Superior temporal gyrus (tissue), 1 donor: Measurements from ENCODE around the gene CNPY4.

Source experiments
- DNase-seq: peaks from one replicate; pipeline ENCODE4 v3.0.0-alpha.2; 2016; ENCODE audit errors: extremely low spot score

The CNPY4 gene

GRCh38 chr7:100091411-100092181 lies 27.8 kb upstream of the CNPY4 start:
- DNase-seq, result no peak

DNA sequence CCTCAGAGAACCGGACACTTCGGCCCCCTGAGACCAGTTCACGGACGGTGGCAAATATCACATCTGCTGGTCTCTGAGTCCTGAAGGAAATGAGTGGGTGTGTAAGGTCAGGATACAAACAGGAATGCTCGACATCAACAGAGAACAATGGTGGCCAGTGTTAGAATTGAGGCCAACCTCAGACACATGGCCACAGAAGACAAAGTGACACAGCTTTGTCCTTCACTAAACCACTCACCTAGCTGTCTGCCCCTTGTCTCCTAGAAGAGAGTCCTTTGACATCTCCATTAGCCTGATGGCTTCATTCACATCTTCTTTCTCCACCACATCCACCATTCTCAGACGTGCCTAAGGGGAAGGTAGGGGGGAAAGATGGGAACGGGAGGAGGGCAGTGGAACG lies 26.4 kb upstream of the CNPY4 start:
- DNase-seq, result no peak

DNA sequence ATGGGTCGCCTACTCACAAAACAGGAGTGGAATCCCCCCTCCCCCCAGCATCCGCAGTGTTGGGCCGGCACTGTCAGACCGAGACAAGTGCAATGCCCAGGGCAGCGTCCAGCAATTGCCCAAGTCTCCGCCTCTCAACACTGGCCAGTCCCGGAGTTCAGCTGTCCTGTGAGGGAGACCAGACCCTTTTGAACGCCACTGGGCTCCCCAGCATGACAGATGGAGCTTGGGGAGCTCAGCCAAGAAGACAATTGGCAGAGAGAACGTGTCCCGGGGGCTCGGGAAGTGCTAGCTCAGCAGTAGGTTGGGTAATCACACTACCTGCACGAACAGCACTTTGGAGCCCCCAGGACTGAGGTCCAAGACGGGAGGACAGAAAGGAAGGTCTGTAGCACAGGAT lies 25.9 kb upstream of the CNPY4 start:
- DNase-seq, result no peak

DNA sequence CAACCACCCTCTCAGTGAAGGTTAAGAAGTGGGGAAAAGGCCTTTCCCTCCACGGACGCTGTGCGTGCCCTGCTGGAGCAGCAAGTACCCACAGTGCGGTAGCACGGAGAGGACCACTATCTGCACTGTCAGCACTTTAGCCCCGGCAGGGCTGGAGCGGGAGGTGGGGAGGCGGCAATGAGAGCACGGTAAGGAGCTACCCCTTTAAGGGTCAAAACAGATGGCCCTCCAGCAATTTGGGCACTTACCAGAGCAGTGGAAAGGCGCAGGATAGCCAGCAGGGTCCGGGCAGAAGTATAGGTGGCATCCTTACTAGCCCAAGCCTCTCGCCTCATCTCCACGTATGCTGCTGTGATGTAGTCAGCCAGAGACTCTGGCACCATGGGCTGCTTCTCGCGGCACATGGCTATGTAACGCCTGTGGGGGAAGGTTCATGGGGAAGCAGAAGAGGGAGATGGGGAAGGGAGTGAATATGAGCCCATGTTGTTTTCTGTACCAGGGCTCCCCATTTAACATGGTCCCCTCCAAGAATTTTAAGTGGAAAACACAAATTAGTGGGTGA lies 25.4 kb upstream of the CNPY4 start:
- no peak for DNase-seq

DNA sequence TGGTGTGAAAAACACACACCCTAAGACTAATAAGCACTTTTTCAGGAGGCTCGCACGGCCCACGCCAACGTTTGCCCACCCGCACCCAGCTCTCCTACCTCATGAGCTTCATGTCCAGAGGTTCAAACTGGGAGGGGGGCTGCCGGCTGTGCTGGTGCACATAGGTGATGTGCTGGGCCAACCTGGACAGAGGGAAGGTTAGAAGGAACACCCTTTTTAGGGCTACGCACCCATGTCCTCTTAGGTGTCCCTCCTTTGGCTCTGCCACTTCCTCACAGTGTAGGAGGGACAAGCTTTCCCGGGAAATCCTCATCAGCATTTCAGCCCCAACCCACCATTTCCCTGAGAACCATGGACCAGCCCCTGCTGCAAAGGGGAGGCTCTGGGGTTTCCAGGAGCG lies 24.1 kb upstream of the CNPY4 start:
- no peak for DNase-seq

DNA sequence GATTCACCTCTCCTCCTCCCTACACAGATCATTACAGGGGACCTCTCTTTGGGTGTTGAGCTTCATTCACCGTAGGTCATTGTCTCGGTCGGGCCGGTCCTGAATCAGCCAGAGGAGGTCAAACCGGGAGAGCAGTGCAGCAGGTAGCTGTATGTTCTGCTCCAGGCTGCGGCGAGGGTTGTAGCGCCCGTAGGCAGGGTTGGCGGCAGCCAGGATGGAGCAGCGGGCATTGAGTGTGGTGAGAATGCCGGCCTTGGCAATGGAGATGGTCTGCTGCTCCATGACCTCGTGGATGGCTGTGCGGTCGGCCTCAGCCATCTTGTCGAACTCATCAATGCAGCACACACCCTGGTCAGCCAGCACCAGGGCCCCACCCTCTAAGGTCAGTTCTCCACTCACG lies 23.7 kb upstream of the CNPY4 start:
- no peak for DNase-seq

- no peak for DNase-seq
Observed at GRCh38 chr7:100098913-100099312, 20.5 kb upstream of the CNPY4 start.

GRCh38 chr7:100099452-100099851 lies 20.0 kb upstream of the CNPY4 start:
- DNase-seq, result no peak

- DNase-seq, result peak; percentile 90
Observed at GRCh38 chr7:100100420-100101015, 18.9 kb upstream of the CNPY4 start.

- peak; percentile 99 for DNase-seq
Observed at GRCh38 chr7:100101016-100101862, 18.2 kb upstream of the CNPY4 start, which contains the start of the genes AP4M1 and MCM7. AP4M1 (plus strand) TSS chr7:100101643; CDS start chr7:100101715, 72 bp downstream. MCM7 (minus strand) TSS chr7:100101397; CDS start chr7:100101294, 103 bp downstream.

- DNase-seq, result no peak
Observed at GRCh38 chr7:100102950-100103840, 16.2 kb upstream of the CNPY4 start.

DNA sequence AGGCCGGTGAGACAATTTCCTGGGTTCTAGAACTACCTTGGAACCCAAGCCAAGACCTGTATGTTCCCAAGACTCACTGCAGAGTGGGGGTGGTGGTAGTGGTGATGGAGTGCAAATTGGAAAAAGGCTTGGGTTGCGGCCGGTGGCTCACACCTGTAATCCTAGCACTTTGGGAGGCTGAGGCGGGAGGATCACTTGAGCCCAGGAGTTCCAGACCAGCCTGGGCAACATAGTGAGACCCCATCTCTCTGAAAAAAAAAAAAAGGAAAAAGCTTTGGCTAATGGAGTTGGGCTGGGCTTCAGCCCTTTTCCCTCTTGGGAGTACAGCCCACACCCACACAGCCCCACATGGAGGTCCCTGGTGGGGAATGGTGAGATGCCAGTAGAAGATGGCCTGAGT lies 13.9 kb upstream of the CNPY4 start:
- no peak for DNase-seq

DNA sequence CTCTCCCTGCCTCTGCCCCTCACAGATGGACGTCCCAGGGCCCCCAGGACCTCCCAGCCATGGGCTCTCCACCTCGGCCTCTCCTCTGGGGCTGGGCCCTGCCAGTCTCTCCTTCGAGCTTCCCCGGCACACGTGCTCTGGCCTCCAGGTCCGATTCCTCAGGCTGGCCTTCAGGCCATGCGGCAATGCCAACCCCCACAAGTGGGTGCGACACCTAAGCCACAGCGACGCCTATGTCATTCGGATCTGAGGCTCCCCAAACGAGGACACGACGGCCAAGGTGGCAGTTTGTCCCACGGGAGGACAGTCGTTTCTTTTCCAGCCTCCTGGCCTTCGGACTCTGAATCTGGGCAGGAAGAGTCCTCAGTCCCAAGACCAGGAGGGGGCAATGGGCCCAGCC lies 12.8 kb upstream of the CNPY4 start:
- no peak for DNase-seq

DNA sequence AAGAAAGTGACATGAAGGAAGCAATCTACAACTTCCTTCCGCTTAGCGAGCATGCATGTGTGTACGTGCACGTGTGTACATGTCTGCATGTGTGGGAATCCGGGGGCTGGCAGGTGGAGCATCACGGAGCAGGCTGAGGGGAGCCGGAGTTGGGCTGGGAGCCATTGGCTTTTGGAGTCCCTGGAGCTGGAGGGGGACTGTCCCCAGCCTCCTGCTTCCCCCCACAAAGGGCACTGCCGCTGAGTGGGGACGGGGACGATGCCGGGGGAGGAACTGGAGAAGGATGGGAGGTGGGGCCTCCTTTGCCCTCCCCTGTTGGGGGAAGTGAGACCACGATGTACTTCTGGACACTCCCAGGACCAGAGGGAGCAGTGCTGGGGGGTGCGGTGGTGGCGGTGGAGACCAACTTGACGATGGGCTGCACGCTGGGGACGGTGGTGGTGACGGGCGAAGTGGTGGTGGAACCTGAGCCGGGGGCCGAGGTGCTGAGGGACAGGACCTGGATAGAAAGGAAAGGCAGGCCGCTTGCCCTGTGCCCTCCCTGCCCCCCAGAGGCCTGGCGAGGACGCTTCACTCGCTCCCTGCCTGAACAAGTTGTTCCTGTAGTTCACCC lies 12.2 kb upstream of the CNPY4 start:
- no peak for DNase-seq

DNA sequence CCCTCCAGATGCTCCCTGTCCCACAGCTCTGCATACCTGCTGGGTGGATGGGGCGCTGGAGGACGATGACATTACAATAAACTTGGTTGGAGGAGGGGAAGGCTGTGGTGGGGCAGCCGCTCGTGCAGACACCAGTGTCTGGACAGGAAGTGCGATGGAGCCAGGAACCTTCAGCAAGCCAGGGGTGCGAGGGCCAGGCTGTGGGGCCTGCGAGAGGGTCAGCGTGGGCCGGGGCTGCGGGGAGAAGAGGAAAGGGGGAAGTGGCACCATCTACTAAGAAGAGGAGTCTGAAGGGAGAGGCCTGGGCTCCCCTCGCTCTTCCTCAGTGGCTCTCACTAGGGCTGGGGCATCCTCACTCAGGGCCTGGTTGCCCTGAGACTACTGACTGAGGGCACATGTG lies 11.5 kb upstream of the CNPY4 start:
- DNase-seq, result no peak

- no peak for DNase-seq
Observed at GRCh38 chr7:100109521-100110163, 9.8 kb upstream of the CNPY4 start.

DNA sequence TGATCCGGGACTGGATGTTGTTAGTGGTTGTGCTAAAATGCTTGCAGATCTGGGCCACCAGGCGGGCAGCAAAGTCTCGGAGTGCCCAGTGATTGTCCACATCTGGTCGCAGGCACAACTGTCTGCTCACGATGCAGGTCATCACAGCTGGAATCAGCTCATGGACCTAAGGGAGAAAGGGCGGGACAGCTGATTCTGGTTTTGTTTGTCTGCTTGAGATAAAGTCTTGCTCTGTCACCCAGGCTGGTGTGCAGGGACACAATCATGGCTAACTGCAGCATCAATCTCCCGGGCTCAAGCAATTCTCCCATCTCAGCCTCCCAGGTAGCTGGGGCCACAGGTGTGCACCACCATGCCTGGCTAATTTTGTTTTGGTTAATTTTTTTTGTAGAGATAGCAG lies 8.3 kb upstream of the CNPY4 start:
- DNase-seq, result no peak

- no peak for DNase-seq
Observed at GRCh38 chr7:100111914-100112313, 7.5 kb upstream of the CNPY4 start.

DNA sequence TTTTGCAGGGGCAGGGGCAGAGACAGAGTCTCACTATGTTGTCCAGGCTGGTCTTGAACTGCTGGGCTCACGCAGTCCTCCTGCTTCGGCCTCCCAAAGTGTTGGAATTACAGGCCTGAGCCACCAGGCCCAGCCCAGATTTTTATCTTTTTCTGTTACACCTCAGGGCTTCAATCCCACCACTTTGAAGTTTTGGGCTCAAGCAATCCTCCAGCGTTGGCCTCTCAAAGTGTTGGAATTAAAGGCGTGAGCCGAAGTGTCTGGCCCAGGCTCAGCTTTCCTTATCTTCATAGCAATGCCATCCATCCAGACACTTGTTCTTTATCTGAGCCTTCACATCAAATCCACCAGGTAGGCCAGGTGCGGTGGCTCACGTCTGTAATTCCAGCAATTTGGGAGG lies 4.4 kb upstream of the CNPY4 start:
- no peak for DNase-seq

DNA sequence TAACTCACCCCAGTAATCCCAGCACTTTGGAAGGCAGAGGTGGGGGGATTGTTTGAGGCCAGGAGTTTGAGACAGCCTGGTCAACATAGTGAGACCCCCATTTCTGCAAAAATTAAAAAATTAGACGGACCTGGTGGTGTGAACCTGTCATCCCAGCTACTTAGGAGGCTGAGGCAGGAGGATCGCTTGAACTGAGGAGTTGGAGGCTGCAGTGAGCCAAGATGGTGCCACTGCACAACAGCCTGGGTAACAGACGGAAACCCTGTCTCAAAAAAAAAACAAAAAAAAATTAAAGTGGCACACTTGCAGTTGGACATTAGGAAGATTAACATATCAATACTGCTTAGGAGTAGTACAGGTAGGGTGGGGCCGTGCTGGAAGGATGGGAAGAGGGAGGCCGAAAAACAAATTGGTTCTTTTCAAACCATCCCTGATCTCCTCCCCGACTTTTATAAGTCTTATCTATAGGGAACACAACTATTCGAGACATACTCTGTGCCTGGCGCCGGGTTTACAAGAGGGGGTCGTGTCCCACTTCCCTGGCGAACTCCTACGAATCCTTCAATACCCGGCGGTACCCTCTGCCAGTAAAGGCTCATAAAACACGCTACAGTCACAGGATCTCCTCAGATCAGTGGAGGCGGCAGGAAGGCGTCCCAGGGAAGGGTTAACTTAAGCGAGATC lies 904 bp upstream of the CNPY4 start:
- no peak for DNase-seq
